HepG2 (cell line): ENCODE data around the gene NHERF2. TPM values are rescaled to one million over a fixed set of nuclear protein-coding genes. Genes with fewer than 3 reads are reported as not detected.

Experiments used
- CCDC6 ChIP-seq: sonication (generic); formaldehyde crosslinking; IDR thresholded peaks from 2 replicates; pipeline ENCODE4 v1.8.1; 2022; ENCODE audit warnings: mild to moderate bottlenecking, missing genetic modification reagents, moderate library complexity
- HMG20A ChIP-seq: IDR thresholded peaks from 2 replicates; pipeline ENCODE4 v1.6.1; 2016; ENCODE audit warnings: borderline replicate concordance
- HOXA5 ChIP-seq: sonication (generic); formaldehyde crosslinking; IDR thresholded peaks from 2 replicates; pipeline ENCODE4 v1.4.0; 2020; ENCODE audit warnings: missing genetic modification reagents
- IRX3 ChIP-seq: sonication (generic); formaldehyde crosslinking; IDR thresholded peaks from 2 replicates; pipeline ENCODE4 v1.8.1; 2023; ENCODE audit warnings: mild to moderate bottlenecking, low read depth, missing genetic modification reagents, borderline replicate concordance
- JARID2 ChIP-seq: sonication (generic); formaldehyde crosslinking; IDR thresholded peaks from 2 replicates; pipeline ENCODE4 v1.8.1; 2023; ENCODE audit warnings: missing genetic modification reagents, inconsistent platforms; ENCODE audit not compliant: insufficient replicate concordance
- KMT2B ChIP-seq: IDR thresholded peaks from 2 replicates; pipeline ENCODE4 v1.6.1; 2016; ENCODE audit warnings: missing genetic modification reagents, missing compliant biosample characterization
- NFKB2 ChIP-seq: sonication (generic); formaldehyde crosslinking; IDR thresholded peaks from 2 replicates; pipeline ENCODE4 v1.4.0; 2020; ENCODE audit warnings: missing genetic modification reagents, borderline replicate concordance
- RFX3 ChIP-seq: IDR thresholded peaks from 2 replicates; pipeline ENCODE4 v1.6.1; 2016; ENCODE audit warnings: missing biosample characterization, missing genetic modification reagents
- SOX6 ChIP-seq, 2 experiments: fragments of 450-650 bp in 1 of 2; sonication (generic) in 1 of 2; formaldehyde crosslinking in 1 of 2; IDR thresholded peaks; 2 replicates each; pipeline versions ENCODE4 v1.4.0 to v1.6.1; 2017 to 2020; ENCODE audit warnings: antibody characterized with exemption in 1 of 2, mild to moderate bottlenecking in 1 of 2, missing genetic modification reagents in 1 of 2
- TEAD3 ChIP-seq: optimal IDR thresholded peaks from 2 replicates; pipeline ENCODE3; 2016; ENCODE audit warnings: borderline replicate concordance
- ZNF264 ChIP-seq: sonication (generic); formaldehyde crosslinking; IDR thresholded peaks from 2 replicates; pipeline ENCODE4 v1.4.0; 2020; ENCODE audit warnings: missing genetic modification reagents
- ZNF367 ChIP-seq: sonication (generic); formaldehyde crosslinking; IDR thresholded peaks from 2 replicates; pipeline ENCODE4 v1.4.0; 2020; ENCODE audit warnings: missing genetic modification reagents, borderline replicate concordance
- ZNF563 ChIP-seq: sonication (generic); formaldehyde crosslinking; IDR thresholded peaks from 2 replicates; pipeline ENCODE4 v1.8.0; 2022; ENCODE audit warnings: mild to moderate bottlenecking, moderate library complexity, missing genetic modification reagents
- ZNF788 ChIP-seq: sonication (generic); formaldehyde crosslinking; IDR thresholded peaks from 2 replicates; pipeline ENCODE4 v1.5.0; 2020; ENCODE audit warnings: mild to moderate bottlenecking, missing genetic modification reagents, borderline replicate concordance
- ZNF83 ChIP-seq: sonication (generic); formaldehyde crosslinking; IDR thresholded peaks from 2 replicates; pipeline ENCODE4 v1.4.0; 2020; ENCODE audit warnings: missing genetic modification reagents, mild to moderate bottlenecking, borderline replicate concordance
- polyA plus RNA-seq, 8 experiments: library from polyadenylated mRNA; depleted of rRNA in 3 of 8; stranded (reverse) in 7 of 8; unstranded in 1 of 8; fragments of >200 nt; fragmentation: Illumina TruSeq in 4 of 8; extraction: Trizol in 4 of 8; gene quantifications; 2 replicates each; pipeline versions ENCODE4 v1.2.1 to v1.2.3, GENCODE V29; 2011 to 2016; ENCODE audit warnings: low read depth in 4 of 8, missing spikeins in 1 of 8, mixed read lengths in 1 of 8; ENCODE audit not compliant: insufficient read depth in 1 of 8
- total RNA-seq, 5 experiments: library from RNA; depleted of rRNA; stranded (reverse); fragments of >200 nt; fragmentation: Illumina TruSeq; extraction: Trizol; gene quantifications; 2 replicates each; pipeline ENCODE4 v1.2.3, GENCODE V29; 2016; ENCODE audit warnings: low read depth in 1 of 5
- TF ChIP-seq, protein P1 (sequence below): sonication (generic); formaldehyde crosslinking; IDR thresholded peaks from 2 replicates; pipeline ENCODE4; 2020; ENCODE audit warnings: missing genetic modification reagents, mild to moderate bottlenecking, borderline replicate concordance
- TF ChIP-seq, protein P2 (sequence below): sonication (generic); formaldehyde crosslinking; IDR thresholded peaks from 2 replicates; pipeline ENCODE4 v1.5.0; 2020; ENCODE audit warnings: mild to moderate bottlenecking, low read depth, missing genetic modification reagents, borderline replicate concordance
- TF ChIP-seq, protein P3 (sequence below): sonication (generic); formaldehyde crosslinking; IDR thresholded peaks from 2 replicates; pipeline ENCODE4 v1.4.0; 2020; ENCODE audit warnings: mild to moderate bottlenecking, missing genetic modification reagents
- TF ChIP-seq, protein P4 (sequence below): sonication (generic); formaldehyde crosslinking; IDR thresholded peaks from 2 replicates; pipeline ENCODE4 v1.4.0; 2020; ENCODE audit warnings: missing genetic modification reagents

The NHERF2 gene
- total and polyA plus RNA-seq, 2 of the 13 experiments (the other 11 are each of a cell fraction or from before 2014, with no cell fraction given): 23.7 to 39.3 TPM

DNA sequence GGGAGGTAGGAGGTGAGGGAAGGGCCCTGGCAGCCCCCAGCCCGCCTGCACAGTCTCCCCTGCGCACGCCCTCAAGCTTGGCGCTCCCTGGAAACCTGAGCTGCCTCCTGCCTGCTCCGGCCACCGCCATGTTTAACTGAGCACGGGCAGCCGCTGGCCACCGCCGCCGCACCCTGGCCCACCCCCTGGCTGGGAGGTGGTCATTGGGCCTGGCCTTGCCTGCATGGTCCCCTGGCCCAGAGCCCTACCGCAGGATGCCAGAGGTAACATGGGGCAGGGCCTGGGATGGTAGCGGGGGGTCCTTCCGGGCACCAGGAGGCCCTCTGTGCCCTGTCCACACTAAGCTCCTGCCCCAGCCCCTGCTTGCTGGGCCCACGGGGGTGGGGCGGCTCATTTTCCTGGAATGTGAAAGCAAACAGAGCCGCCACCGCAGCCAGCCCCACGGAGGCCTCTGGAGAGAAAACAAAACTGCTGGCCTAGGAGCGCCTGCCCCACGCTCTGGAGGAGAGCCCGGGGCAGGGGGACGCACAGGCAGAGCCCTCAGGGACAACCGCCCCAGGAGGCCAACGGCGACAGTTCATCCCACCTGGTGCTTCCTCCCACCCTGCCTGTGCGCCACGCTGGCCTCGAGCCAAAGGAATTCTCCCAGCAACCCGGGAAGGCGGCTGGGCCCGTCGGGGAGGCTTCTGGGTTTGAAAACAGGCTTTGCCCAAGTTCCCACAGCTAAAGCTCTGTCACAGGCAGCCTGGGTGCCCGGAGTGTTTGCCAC lies 8.9 kb downstream of the NHERF2 start (continued):
- TF ChIP-seq, protein P1, sequence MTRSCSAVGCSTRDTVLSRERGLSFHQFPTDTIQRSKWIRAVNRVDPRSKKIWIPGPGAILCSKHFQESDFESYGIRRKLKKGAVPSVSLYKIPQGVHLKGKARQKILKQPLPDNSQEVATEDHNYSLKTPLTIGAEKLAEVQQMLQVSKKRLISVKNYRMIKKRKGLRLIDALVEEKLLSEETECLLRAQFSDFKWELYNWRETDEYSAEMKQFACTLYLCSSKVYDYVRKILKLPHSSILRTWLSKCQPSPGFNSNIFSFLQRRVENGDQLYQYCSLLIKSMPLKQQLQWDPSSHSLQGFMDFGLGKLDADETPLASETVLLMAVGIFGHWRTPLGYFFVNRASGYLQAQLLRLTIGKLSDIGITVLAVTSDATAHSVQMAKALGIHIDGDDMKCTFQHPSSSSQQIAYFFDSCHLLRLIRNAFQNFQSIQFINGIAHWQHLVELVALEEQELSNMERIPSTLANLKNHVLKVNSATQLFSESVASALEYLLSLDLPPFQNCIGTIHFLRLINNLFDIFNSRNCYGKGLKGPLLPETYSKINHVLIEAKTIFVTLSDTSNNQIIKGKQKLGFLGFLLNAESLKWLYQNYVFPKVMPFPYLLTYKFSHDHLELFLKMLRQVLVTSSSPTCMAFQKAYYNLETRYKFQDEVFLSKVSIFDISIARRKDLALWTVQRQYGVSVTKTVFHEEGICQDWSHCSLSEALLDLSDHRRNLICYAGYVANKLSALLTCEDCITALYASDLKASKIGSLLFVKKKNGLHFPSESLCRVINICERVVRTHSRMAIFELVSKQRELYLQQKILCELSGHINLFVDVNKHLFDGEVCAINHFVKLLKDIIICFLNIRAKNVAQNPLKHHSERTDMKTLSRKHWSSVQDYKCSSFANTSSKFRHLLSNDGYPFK: peak; percentile 73
- TF ChIP-seq ZNF367 (CRISPR knock-in tag) (0 out of 2 replicates have a peak, but pooled peaks have one; percentile 38), RFX3 (0 out of 2 replicates have a peak, but pooled peaks have one; percentile 37), ZNF788 (CRISPR knock-in tag) (peak; percentile 89), HMG20A (peak; percentile 81; the same call in 1 of the 2 replicates), ZNF563 (peak; percentile 13; the same call in 1 of the 2 replicates), CCDC6 (CRISPR knock-in tag) (peak; percentile 13; the same call in 1 of the 2 replicates), JARID2 (peak; percentile 72), SOX6 (IDR thresholded peaks at IDR 0.05) (no peak), SOX6 (CRISPR knock-in tag; IDR thresholded peaks at IDR 0.05) (peak; percentile 83), TEAD3 (CRISPR knock-in tag) (peak; percentile 99), ZNF264 (CRISPR knock-in tag) (0 out of 2 replicates have a peak, but pooled peaks have one; percentile 63), IRX3 (CRISPR knock-in tag) (no peak), KMT2B (CRISPR knock-in tag) (peak; percentile 66; the same call in 1 of the 2 replicates), HOXA5 (CRISPR knock-in tag) (peak; percentile 75; the same call in 1 of the 2 replicates), ZNF83 (CRISPR knock-in tag) (no peak), NFKB2 (peak; percentile 35; the same call in 1 of the 2 replicates)
- TF ChIP-seq, protein P2, sequence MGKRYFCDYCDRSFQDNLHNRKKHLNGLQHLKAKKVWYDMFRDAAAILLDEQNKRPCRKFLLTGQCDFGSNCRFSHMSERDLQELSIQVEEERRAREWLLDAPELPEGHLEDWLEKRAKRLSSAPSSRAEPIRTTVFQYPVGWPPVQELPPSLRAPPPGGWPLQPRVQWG: no peak
- TF ChIP-seq, protein P3, sequence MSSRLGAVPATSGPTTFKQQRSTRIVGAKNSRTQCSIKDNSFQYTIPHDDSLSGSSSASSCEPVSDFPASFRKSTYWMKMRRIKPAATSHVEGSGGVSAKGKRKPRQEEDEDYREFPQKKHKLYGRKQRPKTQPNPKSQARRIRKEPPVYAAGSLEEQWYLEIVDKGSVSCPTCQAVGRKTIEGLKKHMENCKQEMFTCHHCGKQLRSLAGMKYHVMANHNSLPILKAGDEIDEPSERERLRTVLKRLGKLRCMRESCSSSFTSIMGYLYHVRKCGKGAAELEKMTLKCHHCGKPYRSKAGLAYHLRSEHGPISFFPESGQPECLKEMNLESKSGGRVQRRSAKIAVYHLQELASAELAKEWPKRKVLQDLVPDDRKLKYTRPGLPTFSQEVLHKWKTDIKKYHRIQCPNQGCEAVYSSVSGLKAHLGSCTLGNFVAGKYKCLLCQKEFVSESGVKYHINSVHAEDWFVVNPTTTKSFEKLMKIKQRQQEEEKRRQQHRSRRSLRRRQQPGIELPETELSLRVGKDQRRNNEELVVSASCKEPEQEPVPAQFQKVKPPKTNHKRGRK (CRISPR knock-in tag): no peak
- TF ChIP-seq, protein P4, sequence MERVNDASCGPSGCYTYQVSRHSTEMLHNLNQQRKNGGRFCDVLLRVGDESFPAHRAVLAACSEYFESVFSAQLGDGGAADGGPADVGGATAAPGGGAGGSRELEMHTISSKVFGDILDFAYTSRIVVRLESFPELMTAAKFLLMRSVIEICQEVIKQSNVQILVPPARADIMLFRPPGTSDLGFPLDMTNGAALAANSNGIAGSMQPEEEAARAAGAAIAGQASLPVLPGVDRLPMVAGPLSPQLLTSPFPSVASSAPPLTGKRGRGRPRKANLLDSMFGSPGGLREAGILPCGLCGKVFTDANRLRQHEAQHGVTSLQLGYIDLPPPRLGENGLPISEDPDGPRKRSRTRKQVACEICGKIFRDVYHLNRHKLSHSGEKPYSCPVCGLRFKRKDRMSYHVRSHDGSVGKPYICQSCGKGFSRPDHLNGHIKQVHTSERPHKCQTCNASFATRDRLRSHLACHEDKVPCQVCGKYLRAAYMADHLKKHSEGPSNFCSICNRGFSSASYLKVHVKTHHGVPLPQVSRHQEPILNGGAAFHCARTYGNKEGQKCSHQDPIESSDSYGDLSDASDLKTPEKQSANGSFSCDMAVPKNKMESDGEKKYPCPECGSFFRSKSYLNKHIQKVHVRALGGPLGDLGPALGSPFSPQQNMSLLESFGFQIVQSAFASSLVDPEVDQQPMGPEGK (CRISPR knock-in tag): peak; percentile 98
